Liver (tissue), 9 donors: Measurements from ENCODE around the gene CORO1A. TPM values are rescaled to one million over a fixed set of nuclear protein-coding genes. Genes with fewer than 3 reads are reported as not detected.
"Not testable (repeated sequence)": the region's sequence is repeated elsewhere in the genome, so short reads cannot be mapped to it uniquely, and the experiment has no call there.

Experiments
- DNase-seq: peaks from one replicate; pipeline ENCODE4 v3.0.0-alpha.2; 2017; ENCODE audit warnings: low spot score
- H3K27ac ChIP-seq, 2 donors: one replicate each; pipeline ENCODE4 v1.7.0; 2013; ENCODE audit warnings: inconsistent platforms in 2 of 2, low read length in 2 of 2, control low read depth in 1 of 2, low read depth in 1 of 2, mild to moderate bottlenecking in 1 of 2
- H3K27me3 ChIP-seq, 4 donors: one replicate each; pipeline versions ENCODE4 v1.6.1 to v1.7.0; 2013; ENCODE audit warnings: low read length in 3 of 4, inconsistent platforms in 1 of 4, mild to moderate bottlenecking in 1 of 4, moderate library complexity in 1 of 4; ENCODE audit not compliant: control insufficient read depth in 4 of 4, insufficient read depth in 4 of 4
- H3K36me3 ChIP-seq, 4 donors: one replicate each; pipeline versions ENCODE4 v1.6.1 to v1.7.0; 2013; ENCODE audit warnings: low read length in 3 of 4, mild to moderate bottlenecking in 3 of 4, low read depth in 1 of 4, moderate library complexity in 1 of 4; ENCODE audit not compliant: control insufficient read depth in 4 of 4, insufficient read depth in 3 of 4
- H3K4me1 ChIP-seq, 4 donors: one replicate each; pipeline versions ENCODE4 v1.6.1 to v1.7.0; 2013; ENCODE audit warnings: low read length in 3 of 4, mild to moderate bottlenecking in 3 of 4, moderate library complexity in 1 of 4; ENCODE audit not compliant: control insufficient read depth in 4 of 4, insufficient read depth in 4 of 4
- H3K4me3 ChIP-seq, 3 donors: one replicate each; pipeline versions ENCODE4 v1.6.1 to v1.7.0; 2013; ENCODE audit warnings: low read length in 3 of 3, control low read depth in 1 of 3, low read depth in 1 of 3, mild to moderate bottlenecking in 1 of 3
- H3K9ac ChIP-seq, 2 donors: one replicate each; pipeline ENCODE4 v1.7.0; 2013; ENCODE audit warnings: low read length in 2 of 2, mild to moderate bottlenecking in 2 of 2, moderate library complexity in 2 of 2, control low read depth in 1 of 2, low read depth in 1 of 2
- H3K9me3 ChIP-seq, 4 donors: one replicate each; pipeline versions ENCODE4 v1.6.1 to v1.7.0; 2013; ENCODE audit warnings: low read length in 3 of 4; ENCODE audit not compliant: control insufficient read depth in 4 of 4
- EGR1 ChIP-seq, 2 donors: IDR thresholded peaks; 2 replicates each; pipeline ENCODE4 v1.6.1; 2016 to 2018; ENCODE audit warnings: antibody characterized with exemption in 2 of 2, low read depth in 2 of 2
- FOXA1 ChIP-seq: IDR thresholded peaks from 2 replicates; pipeline ENCODE4 v1.6.1; 2016; ENCODE audit warnings: antibody characterized with exemption
- FOXA2 ChIP-seq: IDR thresholded peaks from 2 replicates; pipeline ENCODE4 v1.6.1; 2016; ENCODE audit warnings: antibody characterized with exemption
- GABPA ChIP-seq, 2 donors: IDR thresholded peaks in 1 of 2; conservative IDR thresholded peaks in 1 of 2; 2 replicates each; pipeline ENCODE4 v1.6.1; 2016; ENCODE audit warnings: antibody characterized with exemption in 2 of 2, mild to moderate bottlenecking in 1 of 2, moderate library complexity in 1 of 2
- HNF4A ChIP-seq, 2 donors: conservative IDR thresholded peaks; 2 replicates each; pipeline ENCODE4 v1.6.1; 2016; ENCODE audit warnings: antibody characterized with exemption in 2 of 2, mild to moderate bottlenecking in 2 of 2
- HNF4G ChIP-seq: IDR thresholded peaks from 2 replicates; pipeline ENCODE4 v1.6.1; 2016; ENCODE audit warnings: antibody characterized with exemption
- NR2F2 ChIP-seq: IDR thresholded peaks from 2 replicates; pipeline ENCODE4 v1.6.1; 2016; ENCODE audit warnings: antibody characterized with exemption
- RAD21 ChIP-seq, 2 donors: IDR thresholded peaks; 2 replicates each; pipeline ENCODE4 v1.6.1; 2016; ENCODE audit warnings: antibody characterized with exemption in 2 of 2, mild to moderate bottlenecking in 2 of 2
- RXRA ChIP-seq, 2 donors: IDR thresholded peaks; 2 replicates each; pipeline ENCODE4 v1.6.1; 2017 to 2018; ENCODE audit warnings: antibody characterized with exemption in 2 of 2, mild to moderate bottlenecking in 1 of 2
- SP1 ChIP-seq: IDR thresholded peaks from 2 replicates; pipeline ENCODE4 v1.6.1; 2018; ENCODE audit warnings: antibody characterized with exemption, mild to moderate bottlenecking
- TAF1 ChIP-seq: conservative IDR thresholded peaks from 2 replicates; pipeline ENCODE4 v1.6.1; 2016; ENCODE audit warnings: antibody characterized with exemption, mild to moderate bottlenecking
- YY1 ChIP-seq: IDR thresholded peaks from 2 replicates; pipeline ENCODE4 v1.6.1; 2016; ENCODE audit warnings: antibody characterized with exemption, mild to moderate bottlenecking
- WGBS: extraction: QIAGEN DNeasy Blood & Tissue Kit; methylation state at CpG from one replicate; pipeline ENCODE4 v1.1.7; 2013; 5-methylcytosine and 5-hydroxymethylcytosine counted together
- polyA plus RNA-seq, 2 donors: library from polyadenylated mRNA; stranded (reverse) in 1 of 2; unstranded in 1 of 2; fragments of 200-250 nt in 1 of 2; fragments of >200 nt in 1 of 2; fragmentation: Nextera tagmentation in 1 of 2; extraction: Ambion mirVana in 1 of 2; gene quantifications; one replicate each; pipeline versions ENCODE4 v1.2.1 to v1.2.3, GENCODE V29; 2013 to 2015
- total RNA-seq, 2 donors: library from RNA; depleted of rRNA; stranded (reverse); fragments of >200 nt; gene quantifications; one replicate each; pipeline ENCODE4 v1.2.3, GENCODE V29; 2014
- TF ChIP-seq, protein P1 (sequence below): IDR thresholded peaks from 2 replicates; pipeline ENCODE4 v1.6.1; 2016; ENCODE audit warnings: antibody characterized with exemption
- TF ChIP-seq, protein P2 (sequence below): IDR thresholded peaks from 2 replicates; pipeline ENCODE4 v1.6.1; 2016; ENCODE audit warnings: antibody characterized with exemption, mild to moderate bottlenecking
- TF ChIP-seq, protein P3 (sequence below): IDR thresholded peaks from 2 replicates; pipeline ENCODE4 v1.6.1; 2016; ENCODE audit warnings: antibody characterized with exemption
- TF ChIP-seq, protein P4 (sequence below): fragments of 150-350 bp; IDR thresholded peaks from 2 replicates; pipeline ENCODE4 v1.5.1; 2017; ENCODE audit warnings: improper control_type of control experiment, low read depth, low read length; ENCODE audit not compliant: missing input control
- TF ChIP-seq, protein P5 (sequence below): IDR thresholded peaks from 2 replicates; pipeline ENCODE4 v1.6.1; 2016; ENCODE audit warnings: antibody characterized with exemption
- donor health status: healthy.
- donor health status: healthy.
- donor health status: healthy.
- donor health status: healthy.
- donor health status: healthy.

The CORO1A gene
- total and polyA plus RNA-seq, 4 donors, result 6.0 to 26.7 (median 14.7) TPM

DNA sequence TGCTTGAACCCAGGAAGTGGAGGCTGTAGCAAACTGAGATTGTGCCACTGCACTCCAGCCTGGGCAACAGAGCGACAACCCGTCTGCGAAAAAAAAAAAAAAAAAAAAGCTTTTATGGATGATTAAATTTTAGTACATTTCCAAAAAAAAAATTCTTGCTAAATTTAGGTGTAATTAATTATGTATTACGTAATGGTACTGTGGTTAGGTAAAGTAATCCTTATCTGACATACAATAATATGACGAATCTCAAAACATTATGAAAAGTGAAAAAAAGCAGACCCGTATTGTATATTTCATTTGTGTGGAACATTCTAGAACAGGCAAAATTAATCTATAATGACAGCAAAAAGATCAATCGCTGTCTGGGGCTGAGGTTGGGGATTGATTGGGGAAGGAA is 10.3 kb upstream of the CORO1A start:
- WGBS, result 92% methylated on average over 7 of the region's 7 CpGs

DNA sequence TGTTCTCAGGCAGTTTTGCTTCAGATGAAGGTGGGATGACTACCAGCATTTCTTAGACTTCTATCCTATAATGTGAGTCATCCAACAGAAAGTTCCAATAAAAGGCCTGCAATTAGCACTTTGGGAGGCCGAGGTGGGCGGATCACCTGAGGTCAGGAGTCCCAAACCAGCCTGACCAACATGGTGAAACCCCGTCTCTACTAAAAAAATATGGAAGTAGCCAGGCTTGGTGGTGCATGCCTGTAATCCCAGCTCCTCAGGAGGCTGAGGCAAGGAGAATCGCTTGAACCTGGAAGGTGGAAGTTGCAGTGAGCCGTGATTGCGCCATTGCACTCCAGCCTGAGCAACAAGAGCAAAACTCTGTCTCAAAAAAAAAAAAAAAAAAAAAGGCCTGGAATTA is 6.5 kb upstream of the CORO1A start:
- H3K4me1 ChIP-seq, H3K4me3 ChIP-seq, H3K27ac ChIP-seq, H3K27me3 ChIP-seq, H3K9me3 ChIP-seq, DNase-seq, H3K36me3 ChIP-seq, H3K9ac ChIP-seq: not testable (repeated sequence)
- WGBS, result 86% methylated on average over 6 of the region's 6 CpGs

More for the DNA sequence above, 10.3 kb upstream of the CORO1A start:
- H3K9me3 ChIP-seq, result no peaks in the 10 kb centered on the region
- TF ChIP-seq FOXA2 (no peak), GABPA (IDR thresholded peaks at IDR 0.05 in 1 of 2, conservative IDR thresholded peaks at IDR 0.05 in 1 of 2) (no peak), YY1 (no peak), TAF1 (no peak), HNF4G (no peak), FOXA1 (no peak), RXRA (IDR thresholded peaks at IDR 0.05) (no peak), RAD21 (IDR thresholded peaks at IDR 0.05) (no peak), HNF4A (conservative IDR thresholded peaks at IDR 0.05) (no peak), SP1 (no peak)
- TF ChIP-seq, protein P1, sequence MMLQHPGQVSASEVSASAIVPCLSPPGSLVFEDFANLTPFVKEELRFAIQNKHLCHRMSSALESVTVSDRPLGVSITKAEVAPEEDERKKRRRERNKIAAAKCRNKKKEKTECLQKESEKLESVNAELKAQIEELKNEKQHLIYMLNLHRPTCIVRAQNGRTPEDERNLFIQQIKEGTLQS, result no peak
- TF ChIP-seq, protein P2, sequence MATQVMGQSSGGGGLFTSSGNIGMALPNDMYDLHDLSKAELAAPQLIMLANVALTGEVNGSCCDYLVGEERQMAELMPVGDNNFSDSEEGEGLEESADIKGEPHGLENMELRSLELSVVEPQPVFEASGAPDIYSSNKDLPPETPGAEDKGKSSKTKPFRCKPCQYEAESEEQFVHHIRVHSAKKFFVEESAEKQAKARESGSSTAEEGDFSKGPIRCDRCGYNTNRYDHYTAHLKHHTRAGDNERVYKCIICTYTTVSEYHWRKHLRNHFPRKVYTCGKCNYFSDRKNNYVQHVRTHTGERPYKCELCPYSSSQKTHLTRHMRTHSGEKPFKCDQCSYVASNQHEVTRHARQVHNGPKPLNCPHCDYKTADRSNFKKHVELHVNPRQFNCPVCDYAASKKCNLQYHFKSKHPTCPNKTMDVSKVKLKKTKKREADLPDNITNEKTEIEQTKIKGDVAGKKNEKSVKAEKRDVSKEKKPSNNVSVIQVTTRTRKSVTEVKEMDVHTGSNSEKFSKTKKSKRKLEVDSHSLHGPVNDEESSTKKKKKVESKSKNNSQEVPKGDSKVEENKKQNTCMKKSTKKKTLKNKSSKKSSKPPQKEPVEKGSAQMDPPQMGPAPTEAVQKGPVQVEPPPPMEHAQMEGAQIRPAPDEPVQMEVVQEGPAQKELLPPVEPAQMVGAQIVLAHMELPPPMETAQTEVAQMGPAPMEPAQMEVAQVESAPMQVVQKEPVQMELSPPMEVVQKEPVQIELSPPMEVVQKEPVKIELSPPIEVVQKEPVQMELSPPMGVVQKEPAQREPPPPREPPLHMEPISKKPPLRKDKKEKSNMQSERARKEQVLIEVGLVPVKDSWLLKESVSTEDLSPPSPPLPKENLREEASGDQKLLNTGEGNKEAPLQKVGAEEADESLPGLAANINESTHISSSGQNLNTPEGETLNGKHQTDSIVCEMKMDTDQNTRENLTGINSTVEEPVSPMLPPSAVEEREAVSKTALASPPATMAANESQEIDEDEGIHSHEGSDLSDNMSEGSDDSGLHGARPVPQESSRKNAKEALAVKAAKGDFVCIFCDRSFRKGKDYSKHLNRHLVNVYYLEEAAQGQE, result no peak
- TF ChIP-seq, protein P3, sequence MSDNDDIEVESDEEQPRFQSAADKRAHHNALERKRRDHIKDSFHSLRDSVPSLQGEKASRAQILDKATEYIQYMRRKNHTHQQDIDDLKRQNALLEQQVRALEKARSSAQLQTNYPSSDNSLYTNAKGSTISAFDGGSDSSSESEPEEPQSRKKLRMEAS, result no peak
- TF ChIP-seq, protein P4, sequence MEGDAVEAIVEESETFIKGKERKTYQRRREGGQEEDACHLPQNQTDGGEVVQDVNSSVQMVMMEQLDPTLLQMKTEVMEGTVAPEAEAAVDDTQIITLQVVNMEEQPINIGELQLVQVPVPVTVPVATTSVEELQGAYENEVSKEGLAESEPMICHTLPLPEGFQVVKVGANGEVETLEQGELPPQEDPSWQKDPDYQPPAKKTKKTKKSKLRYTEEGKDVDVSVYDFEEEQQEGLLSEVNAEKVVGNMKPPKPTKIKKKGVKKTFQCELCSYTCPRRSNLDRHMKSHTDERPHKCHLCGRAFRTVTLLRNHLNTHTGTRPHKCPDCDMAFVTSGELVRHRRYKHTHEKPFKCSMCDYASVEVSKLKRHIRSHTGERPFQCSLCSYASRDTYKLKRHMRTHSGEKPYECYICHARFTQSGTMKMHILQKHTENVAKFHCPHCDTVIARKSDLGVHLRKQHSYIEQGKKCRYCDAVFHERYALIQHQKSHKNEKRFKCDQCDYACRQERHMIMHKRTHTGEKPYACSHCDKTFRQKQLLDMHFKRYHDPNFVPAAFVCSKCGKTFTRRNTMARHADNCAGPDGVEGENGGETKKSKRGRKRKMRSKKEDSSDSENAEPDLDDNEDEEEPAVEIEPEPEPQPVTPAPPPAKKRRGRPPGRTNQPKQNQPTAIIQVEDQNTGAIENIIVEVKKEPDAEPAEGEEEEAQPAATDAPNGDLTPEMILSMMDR, result no peak
- no peak overlapping the region for H3K27ac ChIP-seq
- no peaks in the 10 kb centered on the region for H3K27me3 ChIP-seq
- no peak overlapping the region for H3K4me3 ChIP-seq
- no peak overlapping the region for H3K9ac ChIP-seq
- no peak for DNase-seq
- H3K4me1 ChIP-seq, result no peaks in the 10 kb centered on the region
- no peaks in the 10 kb centered on the region for H3K36me3 ChIP-seq

DNA sequence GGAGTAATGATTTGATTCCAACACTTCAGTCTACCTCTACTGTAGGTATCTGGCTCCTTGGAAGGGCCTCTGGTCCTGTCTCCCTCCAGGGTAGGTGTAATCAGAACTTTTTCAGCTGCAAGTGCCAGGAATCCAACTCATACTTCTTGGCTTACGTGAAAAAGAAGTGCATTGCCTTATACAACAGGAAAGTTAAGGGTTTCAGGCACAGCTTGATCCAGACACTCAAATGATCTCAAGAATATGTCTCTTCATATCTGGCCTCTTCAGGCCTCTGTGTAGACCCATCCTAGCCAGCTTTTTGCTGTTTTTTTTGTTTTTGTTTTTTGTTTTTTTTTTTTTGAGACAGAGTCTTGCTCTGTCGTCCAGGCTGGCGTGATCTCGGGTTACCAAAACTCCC is 4.2 kb upstream of the CORO1A start:
- H3K36me3 ChIP-seq, result no peaks in the 10 kb centered on the region
- H3K9ac ChIP-seq, result no peak overlapping the region
- 97% methylated on average over 4 of the region's 4 CpGs for WGBS
- TF ChIP-seq EGR1 (IDR thresholded peaks at IDR 0.05; ENCODE audit: low read depth in 2 of 2), result no peak
- TF ChIP-seq HNF4A (conservative IDR thresholded peaks at IDR 0.05), result no peak
- TF ChIP-seq, protein P1, result no peak
- TF ChIP-seq NR2F2, result no peak
- no peak for TF ChIP-seq FOXA1
- TF ChIP-seq, protein P2, result no peak
- no peak for TF ChIP-seq FOXA2
- TF ChIP-seq RAD21 (IDR thresholded peaks at IDR 0.05), result no peak
- TF ChIP-seq, protein P5, sequence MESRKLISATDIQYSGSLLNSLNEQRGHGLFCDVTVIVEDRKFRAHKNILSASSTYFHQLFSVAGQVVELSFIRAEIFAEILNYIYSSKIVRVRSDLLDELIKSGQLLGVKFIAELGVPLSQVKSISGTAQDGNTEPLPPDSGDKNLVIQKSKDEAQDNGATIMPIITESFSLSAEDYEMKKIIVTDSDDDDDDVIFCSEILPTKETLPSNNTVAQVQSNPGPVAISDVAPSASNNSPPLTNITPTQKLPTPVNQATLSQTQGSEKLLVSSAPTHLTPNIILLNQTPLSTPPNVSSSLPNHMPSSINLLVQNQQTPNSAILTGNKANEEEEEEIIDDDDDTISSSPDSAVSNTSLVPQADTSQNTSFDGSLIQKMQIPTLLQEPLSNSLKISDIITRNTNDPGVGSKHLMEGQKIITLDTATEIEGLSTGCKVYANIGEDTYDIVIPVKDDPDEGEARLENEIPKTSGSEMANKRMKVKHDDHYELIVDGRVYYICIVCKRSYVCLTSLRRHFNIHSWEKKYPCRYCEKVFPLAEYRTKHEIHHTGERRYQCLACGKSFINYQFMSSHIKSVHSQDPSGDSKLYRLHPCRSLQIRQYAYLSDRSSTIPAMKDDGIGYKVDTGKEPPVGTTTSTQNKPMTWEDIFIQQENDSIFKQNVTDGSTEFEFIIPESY, result no peak
- TF ChIP-seq YY1, result no peak
- no peak for TF ChIP-seq HNF4G
- peaks cover 0 to 10% (median 2%) of the 10 kb centered on the region in 4 donors for H3K4me1 ChIP-seq
- H3K27ac ChIP-seq, result no peak overlapping the region
- no peaks in the 10 kb centered on the region for H3K27me3 ChIP-seq
- H3K9me3 ChIP-seq, result no peaks in the 10 kb centered on the region
- no peak overlapping the region for H3K4me3 ChIP-seq
- no peak for DNase-seq
